Measurements from ENCODE around the gene BNC2. TPM values are rescaled to one million over a fixed set of nuclear protein-coding genes. Genes with fewer than 3 reads are reported as not detected.

The BNC2 gene
- total and polyA plus RNA-seq, 2 of the 13 experiments (the other 11 are each of a cell fraction or from before 2014, with no cell fraction given), result not detected

DNA sequence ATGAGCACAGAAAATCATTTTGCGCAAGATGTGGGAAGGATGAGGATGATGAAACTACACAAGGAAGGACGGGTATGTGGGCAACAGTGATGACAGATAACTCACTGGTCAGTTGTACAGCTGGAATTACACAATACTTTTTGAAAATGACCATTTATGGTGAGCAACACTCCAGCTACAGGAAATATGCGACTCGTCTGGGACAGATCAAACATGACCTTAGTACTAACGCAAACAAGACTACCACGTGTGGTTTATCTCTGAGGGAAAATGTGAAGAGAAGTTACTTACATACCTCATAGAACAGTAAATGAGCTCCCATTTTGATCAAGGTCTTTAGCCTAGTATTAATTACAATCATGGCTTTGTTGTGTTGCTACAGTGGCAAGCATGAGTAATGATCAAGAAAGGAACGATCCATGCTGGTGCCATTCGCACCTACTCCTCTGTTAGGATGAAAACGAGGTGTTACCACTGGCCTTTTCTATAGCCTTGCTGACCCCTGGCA, 456.9 kb downstream of the BNC2 start (continued):
- TF ChIP-seq ATF2 (CRISPR knock-in tag; IDR thresholded peaks at IDR 0.05) (peak; percentile 77; the same call in 1 of the 2 replicates), ZNF747 (CRISPR knock-in tag; IDR thresholded peaks at IDR 0.05; ENCODE audit: borderline replicate concordance) (no peak), ZNF496 (CRISPR knock-in tag; IDR thresholded peaks at IDR 0.05; ENCODE audit: insufficient replicate concordance) (no peak)

DNA sequence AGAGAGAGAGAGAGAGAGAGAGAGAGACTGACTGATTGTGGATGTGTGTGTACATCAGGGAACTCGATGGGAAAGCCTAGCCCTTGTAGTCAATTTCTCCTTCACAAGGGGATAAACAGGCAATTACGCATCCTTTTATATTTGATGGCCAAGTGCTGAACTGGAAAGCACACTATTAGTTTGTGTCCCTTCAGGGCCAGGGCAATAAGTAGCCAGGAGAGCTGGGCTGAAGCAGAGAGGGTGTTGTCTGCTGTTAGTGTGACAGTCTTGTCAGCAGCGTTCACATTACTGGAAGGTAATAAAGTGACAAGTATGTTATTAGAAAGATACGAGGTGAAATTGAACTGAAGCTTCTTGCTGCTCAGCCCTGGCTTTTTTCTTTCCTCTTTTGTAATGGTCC, 457.7 kb downstream of the BNC2 start:
- peaks cover 0 to 3% of the 10 kb centered on the region in 2 experiments; a peak in 1 of 5 replicates for H3K27me3 ChIP-seq (ENCODE audit: control insufficient read depth in 1 of 2, insufficient read depth in 2 of 2, low read length in 2 of 2)
- H3K4me1 ChIP-seq (ENCODE audit: insufficient read depth, low read length), result peaks cover 18% of the 10 kb centered on the region
- no peak overlapping the region for H3K27ac ChIP-seq (ENCODE audit: extremely low read length, insufficient read depth, low read length)
- CTCF ChIA-PET (ENCODE audit: low intra/inter-chr PET ratio, low total read pairs), result no interaction called here
- no TSS peak for BruUV-seq (replicated peaks)
- POLR2A ChIA-PET, result no interaction called here
- H3K79me2 ChIP-seq (ENCODE audit: insufficient read depth, low read length), result no peaks in the 10 kb centered on the region
- no peak overlapping the region for H3K4me3 ChIP-seq (replicated peaks in 1 of 3; ENCODE audit: insufficient read depth in 1 of 3, low read depth in 2 of 3, low read length in 3 of 3)
- no peak overlapping the region for H2AFZ ChIP-seq (ENCODE audit: low read length)
- H3K4me2 ChIP-seq (ENCODE audit: low read depth, low read length), result no peak overlapping the region
- FAIRE-seq (no peak), ATAC-seq (no peak), DNase-seq (ENCODE audit: low spot score) (no peak)
- intact Hi-C loops (cut with micrococcal nuclease; ENCODE audit: unreplicated experiment), result no loop called here
- no peaks in the 10 kb centered on the region for H3K36me3 ChIP-seq (replicated peaks in 1 of 2; ENCODE audit: control insufficient read depth in 1 of 2, insufficient read depth in 2 of 2, low read length in 2 of 2)
- no peaks in the 10 kb centered on the region; the same call in 1 of the 2 replicates for H3K9me3 ChIP-seq (ENCODE audit: low read length)
- TF ChIP-seq NFYC (CRISPR knock-in tag; IDR thresholded peaks at IDR 0.05), result no peak
- TF ChIP-seq, protein P1, sequence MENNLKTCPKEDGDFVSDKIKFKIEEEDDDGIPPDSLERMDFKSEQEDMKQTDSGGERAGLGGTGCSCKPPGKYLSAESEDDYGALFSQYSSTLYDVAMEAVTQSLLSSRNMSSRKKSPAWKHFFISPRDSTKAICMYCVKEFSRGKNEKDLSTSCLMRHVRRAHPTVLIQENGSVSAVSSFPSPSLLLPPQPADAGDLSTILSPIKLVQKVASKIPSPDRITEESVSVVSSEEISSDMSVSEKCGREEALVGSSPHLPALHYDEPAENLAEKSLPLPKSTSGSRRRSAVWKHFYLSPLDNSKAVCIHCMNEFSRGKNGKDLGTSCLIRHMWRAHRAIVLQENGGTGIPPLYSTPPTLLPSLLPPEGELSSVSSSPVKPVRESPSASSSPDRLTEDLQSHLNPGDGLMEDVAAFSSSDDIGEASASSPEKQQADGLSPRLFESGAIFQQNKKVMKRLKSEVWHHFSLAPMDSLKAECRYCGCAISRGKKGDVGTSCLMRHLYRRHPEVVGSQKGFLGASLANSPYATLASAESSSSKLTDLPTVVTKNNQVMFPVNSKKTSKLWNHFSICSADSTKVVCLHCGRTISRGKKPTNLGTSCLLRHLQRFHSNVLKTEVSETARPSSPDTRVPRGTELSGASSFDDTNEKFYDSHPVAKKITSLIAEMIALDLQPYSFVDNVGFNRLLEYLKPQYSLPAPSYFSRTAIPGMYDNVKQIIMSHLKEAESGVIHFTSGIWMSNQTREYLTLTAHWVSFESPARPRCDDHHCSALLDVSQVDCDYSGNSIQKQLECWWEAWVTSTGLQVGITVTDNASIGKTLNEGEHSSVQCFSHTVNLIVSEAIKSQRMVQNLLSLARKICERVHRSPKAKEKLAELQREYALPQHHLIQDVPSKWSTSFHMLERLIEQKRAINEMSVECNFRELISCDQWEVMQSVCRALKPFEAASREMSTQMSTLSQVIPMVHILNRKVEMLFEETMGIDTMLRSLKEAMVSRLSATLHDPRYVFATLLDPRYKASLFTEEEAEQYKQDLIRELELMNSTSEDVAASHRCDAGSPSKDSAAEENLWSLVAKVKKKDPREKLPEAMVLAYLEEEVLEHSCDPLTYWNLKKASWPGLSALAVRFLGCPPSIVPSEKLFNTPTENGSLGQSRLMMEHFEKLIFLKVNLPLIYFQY (CRISPR knock-in tag; IDR thresholded peaks at IDR 0.05; ENCODE audit: borderline replicate concordance), result no peak
- H3K9ac ChIP-seq (ENCODE audit: insufficient read depth, low read depth, low read length), result no peak overlapping the region
- in situ Hi-C loops (cut with HindIII; ENCODE audit: extremely low pct_ligation_motif_present, low pct_unique_long_range_greater_than_20kb), result no loop called here
- 32% methylated on average over 4 of the region's 4 CpGs for WGBS (ENCODE audit: low lambda C conversion rate)
- H4K20me1 ChIP-seq (ENCODE audit: insufficient read depth, low read length), result no peaks in the 10 kb centered on the region
